HEK293T (cell line): ENCODE measurements around the gene IGSF9B.

Source experiments
- CTCF ChIA-PET: fragments of 350-600 bp; formaldehyde crosslinking; extraction: SDS; loops from one replicate; lab custom pipeline; 2021; ENCODE audit warnings: antibody characterized with exemption, inconsistent platforms; lab: Yijun Ruan, JAX
- POLR2A ChIA-PET: fragments of 350-600 bp; formaldehyde crosslinking; extraction: SDS; loops from one replicate; lab custom pipeline; 2020; ENCODE audit warnings: antibody characterized with exemption, inconsistent platforms; lab: Yijun Ruan, JAX
- DNase-seq: peaks from one replicate; pipeline ENCODE4 v3.0.0; 2012; ENCODE audit warnings: mixed read lengths; ENCODE audit errors: extremely low spot score
- ARNT ChIP-seq: fragments of 450-650 bp; IDR thresholded peaks from 2 replicates; pipeline ENCODE4 v1.6.1; 2017; ENCODE audit warnings: mild to moderate bottlenecking
- BHLHE40 ChIP-seq: fragments of 450-650 bp; IDR thresholded peaks from 2 replicates; pipeline ENCODE4 v1.6.1; 2016; ENCODE audit warnings: mild to moderate bottlenecking, moderate library complexity, borderline replicate concordance
- CTBP1 ChIP-seq: fragments of 450-650 bp; IDR thresholded peaks from 2 replicates; pipeline ENCODE4 v1.6.1; 2016; ENCODE audit warnings: borderline replicate concordance
- ELF4 ChIP-seq: fragments of 450-650 bp; IDR thresholded peaks from 2 replicates; pipeline ENCODE4 v1.6.1; 2017; ENCODE audit warnings: antibody characterized with exemption
- FOXA1 ChIP-seq: fragments of 450-650 bp; IDR thresholded peaks from 2 replicates; pipeline ENCODE4 v1.6.1; 2016; ENCODE audit warnings: mild to moderate bottlenecking
- FOXK2 ChIP-seq: fragments of 450-650 bp; IDR thresholded peaks from 2 replicates; pipeline ENCODE4 v1.6.1; 2016; ENCODE audit warnings: mild to moderate bottlenecking
- FOXM1 ChIP-seq: fragments of 450-650 bp; IDR thresholded peaks from 2 replicates; pipeline ENCODE4 v1.6.1; 2017; ENCODE audit warnings: mild to moderate bottlenecking, borderline replicate concordance
- HDGF ChIP-seq: fragments of 450-650 bp; IDR thresholded peaks from 2 replicates; pipeline ENCODE4 v1.6.1; 2017; ENCODE audit warnings: antibody characterized with exemption, borderline replicate concordance
- L3MBTL2 ChIP-seq: fragments of 450-650 bp; conservative IDR thresholded peaks from 2 replicates; pipeline ENCODE4 v1.6.1; 2016; ENCODE audit warnings: mild to moderate bottlenecking
- LEF1 ChIP-seq: fragments of 450-650 bp; IDR thresholded peaks from 2 replicates; pipeline ENCODE4 v1.6.1; 2017; ENCODE audit warnings: mild to moderate bottlenecking, borderline replicate concordance
- NFRKB ChIP-seq: fragments of 450-650 bp; IDR thresholded peaks from 2 replicates; pipeline ENCODE4 v1.6.1; 2016; ENCODE audit warnings: mild to moderate bottlenecking, moderate library complexity
- SP1 ChIP-seq: fragments of 450-650 bp; IDR thresholded peaks from 2 replicates; pipeline ENCODE4 v1.6.1; 2017
- SUZ12 ChIP-seq: fragments of 450-650 bp; IDR thresholded peaks from 2 replicates; pipeline ENCODE4 v1.6.1; 2016; ENCODE audit warnings: mild to moderate bottlenecking
- TARDBP ChIP-seq: fragments of 450-650 bp; IDR thresholded peaks from 2 replicates; pipeline ENCODE4 v1.6.1; 2016
- ZNF384 ChIP-seq: fragments of 450-650 bp; IDR thresholded peaks from 2 replicates; pipeline ENCODE4 v1.6.1; 2016
- TF ChIP-seq, protein P1 (sequence below): fragments of 450-650 bp; IDR thresholded peaks from 2 replicates; pipeline ENCODE4 v1.6.1; 2016

IGSF9B gene

DNA sequence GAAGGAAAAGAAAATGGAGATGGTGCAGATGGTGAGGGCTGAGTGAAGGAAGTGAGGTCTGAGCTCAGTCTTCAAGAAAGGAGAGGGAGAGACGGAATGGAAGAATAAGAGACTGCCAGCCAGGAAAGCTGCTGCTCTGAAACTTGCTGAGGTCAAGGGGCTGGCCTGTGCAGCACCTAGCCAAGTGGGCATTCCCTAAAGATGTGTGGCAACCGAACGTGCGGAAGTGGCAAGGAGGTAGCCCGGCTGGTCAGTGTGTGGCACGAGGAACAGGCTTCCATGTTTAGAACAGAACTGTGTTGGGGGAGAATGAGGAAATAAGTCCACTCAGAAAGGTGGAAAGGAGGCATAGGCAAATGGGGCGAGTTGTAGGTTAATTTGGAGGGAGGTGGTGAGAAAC is 7.6 kb upstream of the IGSF9B start:
- TF ChIP-seq BHLHE40 (no peak), HDGF (no peak), FOXA1 (no peak), SUZ12 (no peak), CTBP1 (no peak), ELF4 (no peak), LEF1 (no peak), L3MBTL2 (no peak), ARNT (no peak), ZNF384 (no peak), NFRKB (no peak), SP1 (no peak), FOXM1 (no peak), FOXK2 (no peak), TARDBP (no peak)
- TF ChIP-seq, protein P1, sequence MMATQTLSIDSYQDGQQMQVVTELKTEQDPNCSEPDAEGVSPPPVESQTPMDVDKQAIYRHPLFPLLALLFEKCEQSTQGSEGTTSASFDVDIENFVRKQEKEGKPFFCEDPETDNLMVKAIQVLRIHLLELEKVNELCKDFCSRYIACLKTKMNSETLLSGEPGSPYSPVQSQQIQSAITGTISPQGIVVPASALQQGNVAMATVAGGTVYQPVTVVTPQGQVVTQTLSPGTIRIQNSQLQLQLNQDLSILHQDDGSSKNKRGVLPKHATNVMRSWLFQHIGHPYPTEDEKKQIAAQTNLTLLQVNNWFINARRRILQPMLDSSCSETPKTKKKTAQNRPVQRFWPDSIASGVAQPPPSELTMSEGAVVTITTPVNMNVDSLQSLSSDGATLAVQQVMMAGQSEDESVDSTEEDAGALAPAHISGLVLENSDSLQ: no peak
- DNase-seq: no peak
- ChIA-PET CTCF (no interaction called here), POLR2A (no interaction called here)

- TF ChIP-seq TARDBP: no peak
- TF ChIP-seq FOXM1: no peak
- no peak for TF ChIP-seq NFRKB
- no peak for TF ChIP-seq BHLHE40
- TF ChIP-seq L3MBTL2: no peak
- no peak for TF ChIP-seq LEF1
- TF ChIP-seq ARNT: no peak
- TF ChIP-seq, protein P1: no peak
- no peak for TF ChIP-seq CTBP1
- no peak for TF ChIP-seq ZNF384
- TF ChIP-seq SUZ12: no peak
- no peak for TF ChIP-seq ELF4
- TF ChIP-seq SP1: no peak
- TF ChIP-seq HDGF: no peak
These were observed 5.1 kb upstream of the IGSF9B start for GRCh38 chr11:133961890-133962289.

GRCh38 chr11:133957900-133958299 is 1.1 kb upstream of the IGSF9B start:
- CTCF ChIA-PET: interaction anchor here (0.6 kb wide), 1 partner anchor 291 kb away, joined by 3 read pairs; no protein-coding TSS in a partner anchor
- POLR2A ChIA-PET: interaction anchor here (0.8 to 1.5 kb wide), 4 partner anchors 8 to 76 kb away, joined by 3 to 5 read pairs (median 3); no protein-coding TSS in a partner anchor
- DNase-seq: no peak
- TF ChIP-seq TARDBP (no peak), CTBP1 (no peak), ELF4 (no peak), FOXA1 (no peak), ZNF384 (no peak), NFRKB (no peak), FOXM1 (no peak), LEF1 (no peak), SP1 (no peak), SUZ12 (no peak), L3MBTL2 (no peak), FOXK2 (no peak), BHLHE40 (no peak), ARNT (no peak)

More at GRCh38 chr11:133961890-133962289, 5.1 kb upstream of the IGSF9B start:
- CTCF ChIA-PET: interaction anchor here (1.0 kb wide), 1 partner anchor 34 kb away, joined by 4 read pairs; no protein-coding TSS in a partner anchor
- DNase-seq: no peak
- POLR2A ChIA-PET: no interaction called here

GRCh38 chr11:133955945-133956421 is 785 bp downstream of the IGSF9B start:
- ChIA-PET CTCF (no interaction called here), POLR2A (interaction anchor here (0.9 to 1.2 kb wide), 3 partner anchors 8 to 78 kb away, joined by 3 to 5 read pairs (median 3); no protein-coding TSS in a partner anchor)
- no peak for TF ChIP-seq NFRKB
- TF ChIP-seq FOXK2: no peak
- DNase-seq: peak; percentile 35

DNA sequence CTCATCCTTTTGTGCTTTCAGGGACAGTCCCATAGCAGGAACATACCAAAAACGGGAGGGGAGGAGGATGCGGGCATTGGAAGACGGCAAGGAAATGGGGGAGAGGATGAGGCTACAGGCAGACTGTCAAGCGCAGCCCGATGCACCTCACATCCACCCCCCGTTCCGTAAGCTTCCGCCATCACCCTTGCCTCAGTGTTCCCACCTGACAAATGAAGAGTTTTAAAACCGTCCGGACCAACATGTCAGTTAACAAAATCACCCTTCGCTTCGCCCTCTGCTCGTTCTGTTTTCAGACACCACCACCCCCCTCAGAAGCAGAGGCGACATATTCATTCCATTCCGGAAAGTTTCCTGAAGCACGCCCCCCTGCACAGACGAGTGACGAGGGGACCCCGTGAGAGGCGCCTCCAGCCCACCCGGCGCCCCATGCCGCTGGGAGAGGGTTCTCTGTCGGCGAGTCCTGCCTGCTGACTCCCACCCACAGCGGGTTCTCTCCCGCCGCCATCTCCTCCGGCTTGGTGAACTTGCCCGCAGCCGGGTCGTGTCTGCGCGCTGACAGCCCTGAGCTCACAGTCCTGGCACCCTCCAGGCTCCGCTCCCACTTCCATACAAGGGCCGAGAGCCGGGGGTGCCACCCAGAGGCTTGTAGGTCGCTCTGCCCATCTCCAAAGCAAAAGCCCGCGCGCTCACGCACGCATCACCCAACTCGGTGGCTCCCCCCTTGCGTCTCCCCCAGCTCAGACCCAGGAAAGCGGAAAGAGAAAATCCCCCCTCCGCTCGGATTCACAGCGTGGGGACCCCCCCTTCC is 1.5 kb downstream of the IGSF9B start:
- POLR2A ChIA-PET: no interaction called here
- TF ChIP-seq ARNT (no peak), FOXM1 (no peak), ELF4 (no peak), FOXK2 (no peak), HDGF (no peak), BHLHE40 (no peak), NFRKB (no peak), CTBP1 (no peak), ZNF384 (no peak), LEF1 (no peak), SP1 (no peak), SUZ12 (no peak), FOXA1 (no peak), L3MBTL2 (no peak), TARDBP (no peak)
- TF ChIP-seq, protein P1: no peak
- CTCF ChIA-PET: no interaction called here
- no peak for DNase-seq
